Endothelial cell of umbilical vein (primary cell): ENCODE data around the gene MYT1. TPM values are rescaled to one million over a fixed set of nuclear protein-coding genes. Genes with fewer than 3 reads are reported as not detected.

Source experiments
- BruUV-seq: library from RNA; stranded (reverse); fragments of 400-500 nt; replicated peaks from 2 replicates; lab custom pipeline; 2021; lab: Mats Ljungman, UMichigan
- CTCF ChIA-PET: fragments of 300-600, 350-600 bp; sonication (Branson Sonifier 250); formaldehyde crosslinking; loops from one replicate; lab custom pipeline; 2021; ENCODE audit warnings: antibody characterized with exemption, inconsistent platforms; lab: Charles Lee
- POLR2A ChIA-PET: fragments of 300-600, 350-600 bp; sonication (Branson Sonifier 250); formaldehyde crosslinking; loops from one replicate; lab custom pipeline; 2021; ENCODE audit warnings: antibody characterized with exemption, inconsistent platforms; lab: Charles Lee
- DNase-seq: peaks from one replicate; pipeline ENCODE4 v3.0.0-alpha.2; 2011; ENCODE audit warnings: low read depth, low spot score
- FAIRE-seq: peaks from 2 replicates; lab custom pipeline; 2011; peaks lifted over from hg19 to GRCh38; lab: Jason Lieb, UNC
- H2AFZ ChIP-seq: 2 replicates; pipeline ENCODE4 v1.6.0; 2012; ENCODE audit warnings: low read depth, low read length, control low read depth, inconsistent platforms
- H3K27ac ChIP-seq: 2 replicates; pipeline ENCODE4 v1.5.1; 2011; ENCODE audit warnings: low read depth, mild to moderate bottlenecking, control low read depth, low read length, moderate library complexity; ENCODE audit not compliant: insufficient read depth
- H3K27me3 ChIP-seq, 2 experiments: 2 replicates each; pipeline versions ENCODE4 v1.6.0 to v1.6.1; 2011; ENCODE audit warnings: low read length in 2 of 2, mixed read lengths in 1 of 2; ENCODE audit not compliant: control insufficient read depth in 2 of 2, insufficient read depth in 2 of 2
- H3K36me3 ChIP-seq, 2 experiments: 2 replicates in 1 of 2; 3 replicates in 1 of 2; pipeline ENCODE4 v1.5.1; 2011; ENCODE audit warnings: low read length in 2 of 2, mild to moderate bottlenecking in 1 of 2, moderate library complexity in 1 of 2; ENCODE audit not compliant: control insufficient read depth in 2 of 2, insufficient read depth in 2 of 2; ENCODE audit errors: extremely low read depth in 1 of 2
- H3K4me1 ChIP-seq: 3 replicates; pipeline ENCODE4 v1.5.1; 2011; ENCODE audit warnings: mild to moderate bottlenecking, low read length; ENCODE audit not compliant: control insufficient read depth, insufficient read depth; ENCODE audit errors: extremely low read depth
- H3K4me2 ChIP-seq: 2 replicates; pipeline ENCODE4 v1.6.1; 2011; ENCODE audit warnings: low read length, control low read depth, mixed read lengths; ENCODE audit not compliant: insufficient read depth
- H3K4me3 ChIP-seq, 3 experiments: fragments of 200-600 bp in 1 of 3; sonication (generic), shearing (Covaris generic) in 1 of 3; replicated peaks in 1 of 3; 2 replicates each; pipeline ENCODE4 v1.5.1; 2011 to 2016; ENCODE audit warnings: control low read depth in 3 of 3, low read length in 3 of 3, mild to moderate bottlenecking in 2 of 3, inconsistent platforms in 1 of 3, low read depth in 1 of 3, moderate library complexity in 1 of 3; ENCODE audit not compliant: insufficient read depth in 1 of 3
- H3K79me2 ChIP-seq: 2 replicates; pipeline ENCODE4 v1.6.0; 2012; ENCODE audit warnings: low read length, inconsistent platforms; ENCODE audit not compliant: control insufficient read depth, insufficient read depth
- H3K9ac ChIP-seq: replicated peaks from 2 replicates; pipeline ENCODE3; 2011; ENCODE audit warnings: low read length, control low read depth; ENCODE audit not compliant: insufficient read depth; ENCODE audit errors: extremely low read depth
- H3K9me1 ChIP-seq: replicated peaks from 3 replicates; pipeline ENCODE4 v1.6.0; 2011; ENCODE audit warnings: mild to moderate bottlenecking, low read length; ENCODE audit not compliant: control insufficient read depth, insufficient read depth; ENCODE audit errors: extremely low read depth
- H3K9me3 ChIP-seq: replicated peaks from 2 replicates; pipeline ENCODE4 v1.5.1; 2012; ENCODE audit warnings: low read length, inconsistent platforms; ENCODE audit not compliant: control insufficient read depth, insufficient read depth
- H4K20me1 ChIP-seq: replicated peaks from 2 replicates; pipeline ENCODE3; 2011; ENCODE audit warnings: mild to moderate bottlenecking, low read length; ENCODE audit not compliant: control insufficient read depth, insufficient read depth; ENCODE audit errors: extremely low read depth
- EZH2 ChIP-seq: IDR thresholded peaks from 2 replicates; pipeline ENCODE4 v1.6.1; 2012; ENCODE audit warnings: borderline replicate concordance, low read depth, mild to moderate bottlenecking, moderate library complexity, low read length, inconsistent platforms; ENCODE audit not compliant: severe bottlenecking
- FOS ChIP-seq: IDR thresholded peaks from 2 replicates; pipeline ENCODE4 v1.6.1; 2011; ENCODE audit warnings: mild to moderate bottlenecking, low read length, moderate library complexity, borderline replicate concordance; ENCODE audit not compliant: insufficient read depth
- GATA2 ChIP-seq: IDR thresholded peaks from 2 replicates; pipeline ENCODE4 v1.7.0; 2011; ENCODE audit warnings: low read depth, mild to moderate bottlenecking, moderate library complexity, mixed read lengths, low read length; ENCODE audit not compliant: insufficient read length, insufficient read depth
- MYC ChIP-seq: IDR thresholded peaks from one replicate; pipeline ENCODE4 v1.6.1; 2011; ENCODE audit warnings: mild to moderate bottlenecking, low read depth, low read length
- POLR2A ChIP-seq: IDR thresholded peaks from 2 replicates; pipeline ENCODE4 v1.6.1; 2012; ENCODE audit warnings: low read depth, mild to moderate bottlenecking, control low read depth, low read length
- POLR2AphosphoS5 ChIP-seq: IDR thresholded peaks from 2 replicates; pipeline ENCODE4 v1.6.1; 2012; ENCODE audit warnings: low read depth, mild to moderate bottlenecking, control low read depth, low read length, moderate library complexity; ENCODE audit not compliant: insufficient read depth
- dilution Hi-C: fragments of 300-500 bp; cut with MboI; formaldehyde crosslinking; loops from one replicate; pipeline ENCODE4 v1.15.0; 2019; ENCODE audit warnings: low sequenced_read_pairs; ENCODE audit not compliant: extremely low pct_ligation_motif_present
- intact Hi-C: fragments of 100-400 bp; cut with micrococcal nuclease; formaldehyde crosslinking; loops from one replicate; pipeline ENCODE4 v1.10.0; 2022
- polyA plus RNA-seq, 4 experiments: library from polyadenylated mRNA; depleted of rRNA in 3 of 4; stranded (reverse) in 3 of 4; unstranded in 1 of 4; fragments of >200 nt; gene quantifications; 2 replicates each; pipeline versions ENCODE4 v1.2.1 to v1.2.3, GENCODE V29; 2011 to 2012; ENCODE audit warnings: missing spikeins in 1 of 4
- total RNA-seq: library from RNA; stranded (reverse); gene quantifications from 2 replicates; pipeline ENCODE4 v1.2.3, GENCODE V29; 2021
- TF ChIP-seq, protein P1 (sequence below): IDR thresholded peaks from 2 replicates; pipeline ENCODE4 v1.6.1; 2011; ENCODE audit not compliant: insufficient read depth, insufficient read length
- TF ChIP-seq, protein P2 (sequence below), 2 donors: IDR thresholded peaks; 1 replicate in 1 of 2; 2 replicates in 1 of 2; pipeline ENCODE4 v1.5.1; 2011; ENCODE audit warnings: low read length in 2 of 2, mild to moderate bottlenecking in 2 of 2, moderate library complexity in 2 of 2, control low read depth in 1 of 2, inconsistent platforms in 1 of 2, low read depth in 1 of 2; ENCODE audit not compliant: insufficient read depth in 1 of 2; ENCODE audit errors: extremely low read depth in 1 of 2

Gene MYT1
- total and polyA plus RNA-seq, 2 donors (not counting 3 experiments of a cell fraction or from before 2014, with no cell fraction given): not detected

DNA sequence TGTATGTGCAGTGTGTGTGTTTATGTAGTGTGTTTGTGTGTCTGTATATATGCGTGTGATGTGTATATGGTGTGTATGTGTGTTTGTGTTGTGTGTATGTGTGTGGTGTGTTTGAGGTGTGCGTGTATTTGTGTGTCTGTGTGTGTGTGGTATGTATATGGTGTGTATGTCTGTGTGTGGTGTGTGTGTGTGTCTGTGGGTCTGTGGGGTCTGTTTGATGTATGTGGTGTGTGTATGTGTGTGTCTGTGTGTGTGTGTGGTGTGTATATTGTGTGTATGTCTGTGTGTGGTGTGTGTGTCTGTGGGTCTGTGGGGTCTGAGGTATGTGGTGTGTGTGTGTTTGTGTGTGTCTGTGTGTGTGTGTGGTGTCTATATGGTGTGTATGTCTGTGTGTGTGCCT lies 10.8 kb upstream of the MYT1 start:
- BruUV-seq: no TSS peak
- FAIRE-seq (no peak), DNase-seq (no peak)
- no peak overlapping the region for H3K4me2 ChIP-seq
- H2AFZ ChIP-seq: no peak overlapping the region
- no peak overlapping the region for H3K9ac ChIP-seq
- H3K9me3 ChIP-seq: no peaks in the 10 kb centered on the region
- TF ChIP-seq FOS (no peak), GATA2 (no peak), MYC (no peak), POLR2A (no peak), POLR2AphosphoS5 (no peak), EZH2 (no peak)
- TF ChIP-seq, protein P1, sequence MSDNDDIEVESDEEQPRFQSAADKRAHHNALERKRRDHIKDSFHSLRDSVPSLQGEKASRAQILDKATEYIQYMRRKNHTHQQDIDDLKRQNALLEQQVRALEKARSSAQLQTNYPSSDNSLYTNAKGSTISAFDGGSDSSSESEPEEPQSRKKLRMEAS: no peak
- TF ChIP-seq, protein P2, sequence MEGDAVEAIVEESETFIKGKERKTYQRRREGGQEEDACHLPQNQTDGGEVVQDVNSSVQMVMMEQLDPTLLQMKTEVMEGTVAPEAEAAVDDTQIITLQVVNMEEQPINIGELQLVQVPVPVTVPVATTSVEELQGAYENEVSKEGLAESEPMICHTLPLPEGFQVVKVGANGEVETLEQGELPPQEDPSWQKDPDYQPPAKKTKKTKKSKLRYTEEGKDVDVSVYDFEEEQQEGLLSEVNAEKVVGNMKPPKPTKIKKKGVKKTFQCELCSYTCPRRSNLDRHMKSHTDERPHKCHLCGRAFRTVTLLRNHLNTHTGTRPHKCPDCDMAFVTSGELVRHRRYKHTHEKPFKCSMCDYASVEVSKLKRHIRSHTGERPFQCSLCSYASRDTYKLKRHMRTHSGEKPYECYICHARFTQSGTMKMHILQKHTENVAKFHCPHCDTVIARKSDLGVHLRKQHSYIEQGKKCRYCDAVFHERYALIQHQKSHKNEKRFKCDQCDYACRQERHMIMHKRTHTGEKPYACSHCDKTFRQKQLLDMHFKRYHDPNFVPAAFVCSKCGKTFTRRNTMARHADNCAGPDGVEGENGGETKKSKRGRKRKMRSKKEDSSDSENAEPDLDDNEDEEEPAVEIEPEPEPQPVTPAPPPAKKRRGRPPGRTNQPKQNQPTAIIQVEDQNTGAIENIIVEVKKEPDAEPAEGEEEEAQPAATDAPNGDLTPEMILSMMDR (IDR thresholded peaks at IDR 0.05; ENCODE audit: extremely low read depth in 1 of 2, insufficient read depth in 1 of 2, low read depth in 1 of 2, low read length in 2 of 2): no peak
- H3K4me3 ChIP-seq: no peak overlapping the region
- no peaks in the 10 kb centered on the region for H3K79me2 ChIP-seq
- ChIA-PET CTCF (no interaction called here), POLR2A (no interaction called here)
- H4K20me1 ChIP-seq: no peaks in the 10 kb centered on the region
- dilution Hi-C loops: no loop called here
- H3K27ac ChIP-seq: no peak overlapping the region
- no peaks in the 10 kb centered on the region for H3K4me1 ChIP-seq
- no peaks in the 10 kb centered on the region for H3K27me3 ChIP-seq
- no peaks in the 10 kb centered on the region for H3K9me1 ChIP-seq
- no peaks in the 10 kb centered on the region for H3K36me3 ChIP-seq
- intact Hi-C loops: no loop called here
